ENCODE results near the gene TP53. TPM values are rescaled to one million over a fixed set of nuclear protein-coding genes. Genes with fewer than 3 reads are reported as not detected.
A peak's percentile ranks its signal among the peaks of the same experiment; 100 is the strongest.

Gene TP53
- total RNA-seq, 1 donor = 71.3 TPM

DNA sequence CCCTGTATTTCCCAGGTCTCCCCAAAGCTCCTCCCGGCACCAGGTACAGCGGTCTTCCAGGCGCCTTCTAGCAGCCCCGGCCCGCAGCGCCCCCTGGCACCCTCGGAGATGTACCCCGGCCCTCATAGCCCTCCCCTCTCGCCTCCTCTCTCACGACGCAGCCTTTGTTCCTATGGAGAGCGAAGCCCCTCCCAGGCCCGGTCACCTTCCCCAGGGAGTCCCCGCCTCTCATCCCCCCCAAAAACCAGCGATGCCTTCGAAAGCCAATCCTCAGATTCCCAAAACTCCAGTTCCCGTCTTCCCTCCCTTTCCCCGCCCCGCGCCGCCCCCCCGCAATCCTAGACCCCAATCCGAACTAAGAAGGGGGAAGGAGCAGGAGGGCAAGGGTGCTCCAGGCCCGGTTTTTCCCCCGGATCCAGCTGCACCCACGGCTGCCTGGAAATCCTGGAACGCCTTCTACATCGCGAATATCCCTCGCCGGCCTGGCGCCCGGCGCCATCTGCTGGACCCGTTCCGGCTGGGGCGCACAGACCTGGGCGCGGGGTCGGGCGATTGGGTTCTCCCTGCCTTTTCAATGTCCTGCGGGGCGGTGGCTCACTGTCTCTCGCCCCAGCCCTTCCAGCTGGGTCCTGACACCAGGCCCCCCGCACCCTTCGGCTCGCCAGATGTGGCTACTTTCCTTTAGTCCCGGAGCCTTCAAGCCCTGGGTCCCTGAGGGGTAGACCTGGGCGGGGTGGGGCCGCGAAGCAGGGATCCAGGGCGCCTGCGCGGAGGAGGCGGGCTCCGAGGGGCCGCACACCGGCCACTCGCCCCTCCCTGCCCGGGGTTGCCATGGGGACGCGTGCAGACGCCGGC is 29.8 kb upstream of the TP53 start, which contains the start of gene DNAH2:
TSS of gene DNAH2 (plus strand) at position 844 of the 855 bp plus-strand sequence. CDS start 1,991 bp downstream, outside the sequence.
- peak; percentile 45 for TF ChIP-seq CTCF (IDR thresholded peaks at IDR 0.05; ENCODE audit: extremely low read depth, low read depth, low read length)
- H4K20me1 ChIP-seq (ENCODE audit: insufficient read depth, low read length) = no peaks in the 10 kb centered on the region
- H3K4me2 ChIP-seq (ENCODE audit: insufficient read depth, low read length) = peak within 1 kb of the TSS; percentile 76
- no peaks in the 10 kb centered on the region for H3K9me3 ChIP-seq (ENCODE audit: low read depth, low read length)
- H3K79me2 ChIP-seq (ENCODE audit: insufficient read depth, low read length) = no peaks in the 10 kb centered on the region
- peaks cover 16% of the 10 kb centered on the region for H3K4me1 ChIP-seq (ENCODE audit: insufficient read depth, low read length)
- peak within 1 kb of the TSS; percentile 79 for H3K4me3 ChIP-seq (ENCODE audit: insufficient read depth, low read length)
- peak within 1 kb of the TSS; percentile 88 for H2AFZ ChIP-seq (ENCODE audit: low read length)
- H3K27ac ChIP-seq (ENCODE audit: low read depth, low read length) = no peak within 1 kb of the TSS
- H3K27me3 ChIP-seq (ENCODE audit: insufficient read depth, low read length) = peaks cover 58% of the 10 kb centered on the region
- no peaks in the 10 kb centered on the region for H3K36me3 ChIP-seq (ENCODE audit: insufficient read depth, low read length)
- peak; percentile 96 for DNase-seq (ENCODE audit: insufficient read length, low spot score, missing footprints)

DNA sequence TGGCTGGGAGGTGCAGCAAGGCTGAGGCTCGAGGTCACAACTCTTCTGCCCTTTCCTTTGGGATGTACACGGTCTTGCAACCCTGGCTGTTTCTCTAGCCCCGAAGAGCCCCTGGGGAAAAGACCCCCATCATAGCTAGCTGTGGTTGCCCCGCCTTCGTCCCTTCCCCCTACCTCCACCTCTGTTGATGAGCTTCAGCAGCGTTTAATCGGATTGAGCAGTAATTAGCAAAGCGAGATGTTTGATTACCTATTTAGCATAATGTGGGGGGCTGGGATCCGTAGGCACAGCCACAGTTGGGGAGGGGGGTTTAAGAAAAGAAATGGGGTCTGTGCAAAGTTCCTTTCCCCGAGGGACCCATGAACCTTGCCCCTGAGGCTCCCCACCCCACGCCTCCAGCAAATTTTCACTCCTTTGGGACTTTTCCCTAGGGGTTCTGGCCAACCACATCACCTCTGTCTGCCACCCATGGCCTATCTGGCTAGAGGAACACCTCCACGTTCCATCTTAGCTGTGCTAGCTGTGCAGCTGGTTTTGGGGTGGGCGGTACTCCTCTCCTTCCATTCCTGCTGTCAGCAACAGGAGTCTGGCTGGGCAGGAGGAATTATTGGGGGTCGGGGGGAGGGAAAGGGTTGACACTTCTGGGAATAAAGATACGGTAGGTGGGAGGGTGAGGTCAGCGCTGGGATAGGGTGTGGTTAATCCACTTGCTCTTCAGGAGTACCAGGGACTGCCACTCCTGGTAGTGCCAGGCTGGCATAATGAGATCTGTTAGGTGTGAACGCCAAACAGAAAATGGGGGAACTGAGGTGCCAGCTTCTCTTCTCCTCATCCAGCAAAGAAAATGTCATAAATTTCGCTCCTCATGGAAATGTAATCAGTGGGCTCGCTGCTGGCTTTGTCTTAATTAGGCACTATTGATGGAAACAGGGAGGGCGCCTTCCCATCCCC is 28.9 kb upstream of the TP53 start:
- peaks cover 62% of the 10 kb centered on the region for H3K27me3 ChIP-seq (ENCODE audit: insufficient read depth, low read length)
- H4K20me1 ChIP-seq (ENCODE audit: insufficient read depth, low read length) = no peaks in the 10 kb centered on the region
- peak; percentile 60 for DNase-seq (ENCODE audit: insufficient read length, low spot score, missing footprints)
- no peak for TF ChIP-seq CTCF (IDR thresholded peaks at IDR 0.05; ENCODE audit: extremely low read depth, low read depth, low read length)
- no peak overlapping the region for H3K27ac ChIP-seq (ENCODE audit: low read depth, low read length)
- peaks cover 16% of the 10 kb centered on the region for H3K4me1 ChIP-seq (ENCODE audit: insufficient read depth, low read length)
- no peaks in the 10 kb centered on the region for H3K79me2 ChIP-seq (ENCODE audit: insufficient read depth, low read length)
- H3K36me3 ChIP-seq (ENCODE audit: insufficient read depth, low read length) = no peaks in the 10 kb centered on the region
- H3K4me2 ChIP-seq (ENCODE audit: insufficient read depth, low read length) = peak overlapping the region; percentile 76
- H3K4me3 ChIP-seq (ENCODE audit: insufficient read depth, low read length) = peak overlapping the region; percentile 79
- peak overlapping the region; percentile 88 for H2AFZ ChIP-seq (ENCODE audit: low read length)
- H3K9me3 ChIP-seq (ENCODE audit: low read depth, low read length) = no peaks in the 10 kb centered on the region

- Histone ChIP-seq H3K79me2 (ENCODE audit: insufficient read depth, low read length) (no peaks in the 10 kb centered on the region), H3K27me3 (ENCODE audit: insufficient read depth, low read length) (peaks cover 56% of the 10 kb centered on the region), H3K4me2 (ENCODE audit: insufficient read depth, low read length) (no peak overlapping the region), H3K36me3 (ENCODE audit: insufficient read depth, low read length) (no peaks in the 10 kb centered on the region), H3K9me3 (ENCODE audit: low read depth, low read length) (no peaks in the 10 kb centered on the region), H3K27ac (ENCODE audit: low read depth, low read length) (no peak overlapping the region), H4K20me1 (ENCODE audit: insufficient read depth, low read length) (no peaks in the 10 kb centered on the region), H2AFZ (ENCODE audit: low read length) (no peak overlapping the region), H3K4me1 (ENCODE audit: insufficient read depth, low read length) (peaks cover 16% of the 10 kb centered on the region), H3K4me3 (ENCODE audit: insufficient read depth, low read length) (no peak overlapping the region)
- no peak for TF ChIP-seq CTCF (IDR thresholded peaks at IDR 0.05; ENCODE audit: extremely low read depth, low read depth, low read length)
- DNase-seq (ENCODE audit: insufficient read length, low spot score, missing footprints) = peak; percentile 50
Observed at GRCh38 chr17:7714721-7715594, 27.7 kb upstream of the TP53 start.
